Measurements from ENCODE around the gene CCSER1.

The CCSER1 gene

GRCh38 chr4:90152024-90152423 is 24.8 kb downstream of the CCSER1 start:
- Histone ChIP-seq H3F3A (ENCODE audit: insufficient read depth) (no peaks in the 10 kb centered on the region), H3K27me3 (ENCODE audit: low read length) (no peaks in the 10 kb centered on the region), H3K27ac (ENCODE audit: low read depth, low read length) (no peak overlapping the region), H4K20me1 (ENCODE audit: low read depth, low read length) (no peaks in the 10 kb centered on the region), H2AFZ (ENCODE audit: low read depth, low read length, severe bottlenecking) (no peak overlapping the region), H3K79me2 (ENCODE audit: insufficient read depth, low read length) (no peaks in the 10 kb centered on the region), H3K9me2 (replicated peaks; ENCODE audit: insufficient read depth, low read length) (no peaks in the 10 kb centered on the region), H3K4me2 (ENCODE audit: low read depth, low read length, poor library complexity, severe bottlenecking) (no peak overlapping the region), H3K9ac (ENCODE audit: low read length) (no peak overlapping the region), H3K9me3 (ENCODE audit: insufficient read depth, low read length) (no peaks in the 10 kb centered on the region), H3K4me3 (ENCODE audit: insufficient read depth, low read length, poor library complexity, severe bottlenecking) (no peak overlapping the region), H3K36me3 (ENCODE audit: low read length) (no peaks in the 10 kb centered on the region)
- no peak for TF ChIP-seq CTCF (IDR thresholded peaks at IDR 0.05; ENCODE audit: insufficient read depth, low read length, poor library complexity, severe bottlenecking)
- no peak for TF ChIP-seq EZH2phosphoT487 (conservative IDR thresholded peaks at IDR 0.05; ENCODE audit: low read length)

GRCh38 chr4:90159193-90159592 is 32.0 kb downstream of the CCSER1 start:
- TF ChIP-seq CTCF (IDR thresholded peaks at IDR 0.05; ENCODE audit: insufficient read depth, low read length, poor library complexity, severe bottlenecking) (no peak), EZH2phosphoT487 (conservative IDR thresholded peaks at IDR 0.05; ENCODE audit: low read length) (no peak)
- no peak overlapping the region for H3K4me3 ChIP-seq (ENCODE audit: insufficient read depth, low read length, poor library complexity, severe bottlenecking)
- no peaks in the 10 kb centered on the region for H3K9me3 ChIP-seq (ENCODE audit: insufficient read depth, low read length)
- no peak overlapping the region for H3K9ac ChIP-seq (ENCODE audit: low read length)
- H3K27me3 ChIP-seq (ENCODE audit: low read length), result no peaks in the 10 kb centered on the region
- no peaks in the 10 kb centered on the region for H4K20me1 ChIP-seq (ENCODE audit: low read depth, low read length)
- no peak overlapping the region for H2AFZ ChIP-seq (ENCODE audit: low read depth, low read length, severe bottlenecking)
- H3K36me3 ChIP-seq (ENCODE audit: low read length), result no peaks in the 10 kb centered on the region
- H3K9me2 ChIP-seq (replicated peaks; ENCODE audit: insufficient read depth, low read length), result no peaks in the 10 kb centered on the region
- no peak overlapping the region for H3K27ac ChIP-seq (ENCODE audit: low read depth, low read length)
- H3K4me2 ChIP-seq (ENCODE audit: low read depth, low read length, poor library complexity, severe bottlenecking), result no peak overlapping the region
- no peaks in the 10 kb centered on the region for H3K79me2 ChIP-seq (ENCODE audit: insufficient read depth, low read length)
- no peaks in the 10 kb centered on the region for H3F3A ChIP-seq (ENCODE audit: insufficient read depth)

GRCh38 chr4:90160044-90160443 is 32.9 kb downstream of the CCSER1 start:
- Histone ChIP-seq H4K20me1 (ENCODE audit: low read depth, low read length) (no peaks in the 10 kb centered on the region), H3K27ac (ENCODE audit: low read depth, low read length) (no peak overlapping the region), H3K4me3 (ENCODE audit: insufficient read depth, low read length, poor library complexity, severe bottlenecking) (no peak overlapping the region), H3F3A (ENCODE audit: insufficient read depth) (no peaks in the 10 kb centered on the region), H3K9ac (ENCODE audit: low read length) (no peak overlapping the region), H2AFZ (ENCODE audit: low read depth, low read length, severe bottlenecking) (no peak overlapping the region), H3K4me2 (ENCODE audit: low read depth, low read length, poor library complexity, severe bottlenecking) (no peak overlapping the region), H3K36me3 (ENCODE audit: low read length) (no peaks in the 10 kb centered on the region), H3K9me2 (replicated peaks; ENCODE audit: insufficient read depth, low read length) (no peaks in the 10 kb centered on the region), H3K27me3 (ENCODE audit: low read length) (no peaks in the 10 kb centered on the region), H3K79me2 (ENCODE audit: insufficient read depth, low read length) (no peaks in the 10 kb centered on the region), H3K9me3 (ENCODE audit: insufficient read depth, low read length) (no peaks in the 10 kb centered on the region)
- no peak for TF ChIP-seq CTCF (IDR thresholded peaks at IDR 0.05; ENCODE audit: insufficient read depth, low read length, poor library complexity, severe bottlenecking)
- TF ChIP-seq EZH2phosphoT487 (conservative IDR thresholded peaks at IDR 0.05; ENCODE audit: low read length), result no peak

Measured in SU-DHL-6 (cell line).